ENCODE data around the gene HOXA5.

DNA sequence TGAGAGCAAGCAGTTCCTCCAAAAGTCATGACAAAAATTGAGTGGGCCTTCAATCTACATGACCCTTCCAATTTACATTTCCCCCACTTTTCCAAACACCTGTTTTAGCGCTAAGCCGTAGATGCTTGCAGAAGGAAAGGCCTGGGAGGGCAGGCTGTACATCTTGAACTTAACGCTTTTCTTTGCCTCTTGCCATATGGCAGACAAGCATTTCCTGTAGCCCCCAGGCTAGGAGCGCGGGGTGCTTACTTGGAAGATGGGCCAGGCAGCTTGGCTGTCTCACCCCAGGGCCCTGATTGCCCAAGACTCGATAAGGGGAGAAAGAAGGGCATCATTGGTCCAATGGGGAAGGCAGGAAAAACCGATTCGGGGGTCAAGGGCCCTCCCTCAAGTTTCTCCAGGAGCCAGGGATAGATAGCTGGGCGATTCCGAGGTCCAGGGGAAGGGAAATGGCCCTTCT is 28.9 kb upstream of the HOXA5 start:
- TF ChIP-seq POLR2A (IDR thresholded peaks at IDR 0.05), result no peak
- TF ChIP-seq, protein P1, sequence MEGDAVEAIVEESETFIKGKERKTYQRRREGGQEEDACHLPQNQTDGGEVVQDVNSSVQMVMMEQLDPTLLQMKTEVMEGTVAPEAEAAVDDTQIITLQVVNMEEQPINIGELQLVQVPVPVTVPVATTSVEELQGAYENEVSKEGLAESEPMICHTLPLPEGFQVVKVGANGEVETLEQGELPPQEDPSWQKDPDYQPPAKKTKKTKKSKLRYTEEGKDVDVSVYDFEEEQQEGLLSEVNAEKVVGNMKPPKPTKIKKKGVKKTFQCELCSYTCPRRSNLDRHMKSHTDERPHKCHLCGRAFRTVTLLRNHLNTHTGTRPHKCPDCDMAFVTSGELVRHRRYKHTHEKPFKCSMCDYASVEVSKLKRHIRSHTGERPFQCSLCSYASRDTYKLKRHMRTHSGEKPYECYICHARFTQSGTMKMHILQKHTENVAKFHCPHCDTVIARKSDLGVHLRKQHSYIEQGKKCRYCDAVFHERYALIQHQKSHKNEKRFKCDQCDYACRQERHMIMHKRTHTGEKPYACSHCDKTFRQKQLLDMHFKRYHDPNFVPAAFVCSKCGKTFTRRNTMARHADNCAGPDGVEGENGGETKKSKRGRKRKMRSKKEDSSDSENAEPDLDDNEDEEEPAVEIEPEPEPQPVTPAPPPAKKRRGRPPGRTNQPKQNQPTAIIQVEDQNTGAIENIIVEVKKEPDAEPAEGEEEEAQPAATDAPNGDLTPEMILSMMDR (IDR thresholded peaks at IDR 0.05), result no peak

Measured in heart left ventricle (tissue), 13 donors.